ENCODE measurements around the gene SULT1A1. TPM values are rescaled to one million over a fixed set of nuclear protein-coding genes. Genes with fewer than 3 reads are reported as not detected.
A peak's percentile ranks its signal among the peaks of the same experiment; 100 is the strongest.

SULT1A1 gene
- total and polyA plus RNA-seq, 2 of the 13 experiments (the other 11 are each of a cell fraction or from before 2014, with no cell fraction given) = 114 to 147 TPM

- peak; percentile 74; the same call in 1 of the 2 replicates for TF ChIP-seq NRL (CRISPR knock-in tag; IDR thresholded peaks at IDR 0.05; ENCODE audit: borderline replicate concordance)
- no peak for TF ChIP-seq ZNF709 (CRISPR knock-in tag; IDR thresholded peaks at IDR 0.05)
- TF ChIP-seq FOXO1 (CRISPR knock-in tag; IDR thresholded peaks at IDR 0.05) = peak; percentile 10; the same call in 1 of the 2 replicates
- no peak for TF ChIP-seq U2AF2 (IDR thresholded peaks at IDR 0.05; ENCODE audit: low read depth, low read length)
- no peak for TF ChIP-seq PRMT3 (CRISPR knock-in tag; IDR thresholded peaks at IDR 0.05; ENCODE audit: borderline replicate concordance, low read depth)
- TF ChIP-seq ZNF616 (CRISPR knock-in tag; IDR thresholded peaks at IDR 0.05; ENCODE audit: low read depth) = no peak
- TF ChIP-seq SATB2 (CRISPR knock-in tag; IDR thresholded peaks at IDR 0.05) = no peak
- TF ChIP-seq GATA4 (IDR thresholded peaks at IDR 0.05; ENCODE audit: borderline replicate concordance, low read depth) = no peak
- TF ChIP-seq EHMT2 (IDR thresholded peaks at IDR 0.05; ENCODE audit: borderline replicate concordance, low read depth, low read length) = no peak
- no peak for TF ChIP-seq ZNF678 (CRISPR knock-in tag; IDR thresholded peaks at IDR 0.05)
- no peak for TF ChIP-seq HOXA7 (CRISPR knock-in tag; IDR thresholded peaks at IDR 0.05)
- TF ChIP-seq MLXIP (CRISPR knock-in tag; IDR thresholded peaks at IDR 0.05; ENCODE audit: borderline replicate concordance) = no peak
- peak; percentile 69 for TF ChIP-seq GATAD2A (CRISPR knock-in tag; IDR thresholded peaks at IDR 0.05)
- 0 out of 2 replicates have a peak, but pooled peaks have one; percentile 22 for TF ChIP-seq ZNF234 (CRISPR knock-in tag; conservative IDR thresholded peaks at IDR 0.05)
- peak; percentile 17; the same call in 1 of the 2 replicates for TF ChIP-seq SP4 (CRISPR knock-in tag; IDR thresholded peaks at IDR 0.05)
- peak; percentile 88 for TF ChIP-seq ZBTB7B (CRISPR knock-in tag; IDR thresholded peaks at IDR 0.05)
- no peak for TF ChIP-seq ZHX2 (IDR thresholded peaks at IDR 0.05; ENCODE audit: low read depth)
- no peak for TF ChIP-seq ZHX2 (CRISPR knock-in tag; IDR thresholded peaks at IDR 0.05; ENCODE audit: borderline replicate concordance)
- no peak for TF ChIP-seq SALL2 (CRISPR knock-in tag; IDR thresholded peaks at IDR 0.05)
- no peak for TF ChIP-seq HHEX (CRISPR knock-in tag; IDR thresholded peaks at IDR 0.05)
- TF ChIP-seq ZBTB42 (CRISPR knock-in tag; IDR thresholded peaks at IDR 0.05) = 0 out of 2 replicates have a peak, but pooled peaks have one; percentile 33
- peak; percentile 100 for TF ChIP-seq MAFF (IDR thresholded peaks at IDR 0.05; ENCODE audit: low read depth, low read length)
- no peak for TF ChIP-seq KMT2A (CRISPR knock-in tag; IDR thresholded peaks at IDR 0.05)
- peak; percentile 71 for TF ChIP-seq NR0B2 (CRISPR knock-in tag; IDR thresholded peaks at IDR 0.05)
These were observed 13.7 kb downstream of the SULT1A1 start (continued) for GRCh38 chr16:28596115-28596630.
